H1 (cell line): ENCODE results near the gene SERPINB2. TPM values are rescaled to one million over a fixed set of nuclear protein-coding genes. Genes with fewer than 3 reads are reported as not detected.

Experiments used
- POLR2A ChIP-seq, 2 experiments: IDR thresholded peaks; 1 replicate in 1 of 2; 2 replicates in 1 of 2; pipeline ENCODE4 v1.6.1; 2011; ENCODE audit warnings: low read depth in 2 of 2, low read length in 2 of 2, mild to moderate bottlenecking in 2 of 2; ENCODE audit errors: control extremely low read depth in 1 of 2
- RFX5 ChIP-seq: IDR thresholded peaks from 2 replicates; pipeline ENCODE4 v1.6.1; 2011; ENCODE audit warnings: low read depth, low read length, improper control_type of control experiment, borderline replicate concordance
- SIN3A ChIP-seq, 2 experiments: IDR thresholded peaks in 1 of 2; conservative IDR thresholded peaks in 1 of 2; 2 replicates each; pipeline ENCODE4 v1.6.1; 2011 to 2012; ENCODE audit warnings: low read length in 2 of 2, improper control_type of control experiment in 1 of 2, low read depth in 1 of 2, mild to moderate bottlenecking in 1 of 2
- TEAD4 ChIP-seq: IDR thresholded peaks from 2 replicates; pipeline ENCODE4 v1.6.1; 2012; ENCODE audit warnings: low read depth, low read length, inconsistent platforms, mixed read lengths
- USF2 ChIP-seq: IDR thresholded peaks from 2 replicates; pipeline ENCODE4 v1.6.1; 2011; ENCODE audit warnings: low read length, improper control_type of control experiment
- polyA plus RNA-seq, 7 experiments: library from polyadenylated mRNA; depleted of rRNA in 3 of 7; stranded (reverse) in 5 of 7; unstranded in 2 of 7; fragments of >200 nt in 5 of 7; fragments of 200-250 nt in 2 of 7; gene quantifications; 1 replicate in 5 of 7; 2 replicates in 1 of 7; 4 replicates in 1 of 7; pipeline versions ENCODE4 v1.2.1 to v1.2.3, GENCODE V29; 2011 to 2013; ENCODE audit warnings: missing spikeins in 2 of 7, mixed read lengths in 2 of 7
- total RNA-seq: library from RNA; stranded (reverse); fragmentation: NEBNext Ultra II Directional; extraction: Animal tissue kit (Norgen Biotek cat#: 25700); gene quantifications from 2 replicates; pipeline ENCODE4 v1.2.1, GENCODE V29; 2021
- TF ChIP-seq, protein P1 (sequence below), 3 experiments: IDR thresholded peaks; 1 replicate in 2 of 3; 2 replicates in 1 of 3; pipeline versions ENCODE4 v1.5.1 to v1.6.1; 2011; ENCODE audit warnings: low read length in 3 of 3, mild to moderate bottlenecking in 3 of 3, inconsistent platforms in 2 of 3, low read depth in 1 of 3, moderate library complexity in 1 of 3; ENCODE audit not compliant: insufficient read depth in 1 of 3; ENCODE audit errors: control extremely low read depth in 1 of 3

Gene SERPINB2
- total and polyA plus RNA-seq, 2 of the 8 experiments (the other 6 are each of a cell fraction or from before 2014, with no cell fraction given), result not detected

GRCh38 chr18:63930773-63931354 is 43.4 kb downstream of the SERPINB2 start (continued):
- TF ChIP-seq POLR2A (IDR thresholded peaks at IDR 0.05; ENCODE audit: control extremely low read depth in 1 of 2, low read depth in 2 of 2, low read length in 2 of 2), result no peak
- TF ChIP-seq, protein P1, sequence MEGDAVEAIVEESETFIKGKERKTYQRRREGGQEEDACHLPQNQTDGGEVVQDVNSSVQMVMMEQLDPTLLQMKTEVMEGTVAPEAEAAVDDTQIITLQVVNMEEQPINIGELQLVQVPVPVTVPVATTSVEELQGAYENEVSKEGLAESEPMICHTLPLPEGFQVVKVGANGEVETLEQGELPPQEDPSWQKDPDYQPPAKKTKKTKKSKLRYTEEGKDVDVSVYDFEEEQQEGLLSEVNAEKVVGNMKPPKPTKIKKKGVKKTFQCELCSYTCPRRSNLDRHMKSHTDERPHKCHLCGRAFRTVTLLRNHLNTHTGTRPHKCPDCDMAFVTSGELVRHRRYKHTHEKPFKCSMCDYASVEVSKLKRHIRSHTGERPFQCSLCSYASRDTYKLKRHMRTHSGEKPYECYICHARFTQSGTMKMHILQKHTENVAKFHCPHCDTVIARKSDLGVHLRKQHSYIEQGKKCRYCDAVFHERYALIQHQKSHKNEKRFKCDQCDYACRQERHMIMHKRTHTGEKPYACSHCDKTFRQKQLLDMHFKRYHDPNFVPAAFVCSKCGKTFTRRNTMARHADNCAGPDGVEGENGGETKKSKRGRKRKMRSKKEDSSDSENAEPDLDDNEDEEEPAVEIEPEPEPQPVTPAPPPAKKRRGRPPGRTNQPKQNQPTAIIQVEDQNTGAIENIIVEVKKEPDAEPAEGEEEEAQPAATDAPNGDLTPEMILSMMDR (IDR thresholded peaks at IDR 0.05; ENCODE audit: control extremely low read depth in 1 of 3, insufficient read depth in 1 of 3, low read depth in 1 of 3, low read length in 3 of 3), result no peak
- no peak for TF ChIP-seq TEAD4
- TF ChIP-seq USF2, result no peak
- TF ChIP-seq SIN3A (conservative IDR thresholded peaks at IDR 0.05 in 1 of 2, IDR thresholded peaks at IDR 0.05 in 1 of 2; ENCODE audit: low read depth in 1 of 2, low read length in 2 of 2), result no peak
- no peak for TF ChIP-seq RFX5
- TF ChIP-seq, all 59 proteins: peak for 0
